Fibroblast of pulmonary artery (primary cell): ENCODE measurements around the gene PLA2G4C.

Experiments used
- DNase-seq: peaks from one replicate; pipeline ENCODE4 v3.0.0-alpha.2; 2010; ENCODE audit warnings: low read depth
- H3K4me3 ChIP-seq: replicated peaks from 2 replicates; pipeline ENCODE4 v1.5.1; 2011; ENCODE audit warnings: low read depth, mild to moderate bottlenecking, control low read depth, low read length, moderate library complexity
- TF ChIP-seq, protein P1 (sequence below): IDR thresholded peaks from 2 replicates; pipeline ENCODE4 v1.5.1; 2011; ENCODE audit warnings: mild to moderate bottlenecking, control low read depth, low read length, inconsistent platforms; ENCODE audit errors: missing control alignments

PLA2G4C gene

GRCh38 chr19:48059331-48059730, 51.3 kb downstream of the PLA2G4C start:
- no peak for DNase-seq
- TF ChIP-seq, protein P1, sequence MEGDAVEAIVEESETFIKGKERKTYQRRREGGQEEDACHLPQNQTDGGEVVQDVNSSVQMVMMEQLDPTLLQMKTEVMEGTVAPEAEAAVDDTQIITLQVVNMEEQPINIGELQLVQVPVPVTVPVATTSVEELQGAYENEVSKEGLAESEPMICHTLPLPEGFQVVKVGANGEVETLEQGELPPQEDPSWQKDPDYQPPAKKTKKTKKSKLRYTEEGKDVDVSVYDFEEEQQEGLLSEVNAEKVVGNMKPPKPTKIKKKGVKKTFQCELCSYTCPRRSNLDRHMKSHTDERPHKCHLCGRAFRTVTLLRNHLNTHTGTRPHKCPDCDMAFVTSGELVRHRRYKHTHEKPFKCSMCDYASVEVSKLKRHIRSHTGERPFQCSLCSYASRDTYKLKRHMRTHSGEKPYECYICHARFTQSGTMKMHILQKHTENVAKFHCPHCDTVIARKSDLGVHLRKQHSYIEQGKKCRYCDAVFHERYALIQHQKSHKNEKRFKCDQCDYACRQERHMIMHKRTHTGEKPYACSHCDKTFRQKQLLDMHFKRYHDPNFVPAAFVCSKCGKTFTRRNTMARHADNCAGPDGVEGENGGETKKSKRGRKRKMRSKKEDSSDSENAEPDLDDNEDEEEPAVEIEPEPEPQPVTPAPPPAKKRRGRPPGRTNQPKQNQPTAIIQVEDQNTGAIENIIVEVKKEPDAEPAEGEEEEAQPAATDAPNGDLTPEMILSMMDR = no peak
- no peak overlapping the region for H3K4me3 ChIP-seq

GRCh38 chr19:48053856-48054255, 56.8 kb downstream of the PLA2G4C start:
- H3K4me3 ChIP-seq = no peak overlapping the region
- DNase-seq = no peak
- TF ChIP-seq, protein P1 = no peak

GRCh38 chr19:48053076-48053475, 57.5 kb downstream of the PLA2G4C start:
- no peak for DNase-seq
- H3K4me3 ChIP-seq = no peak overlapping the region
- TF ChIP-seq, protein P1 = no peak

- TF ChIP-seq, protein P1 = no peak
These were observed 59.1 kb downstream of the PLA2G4C start for GRCh38 chr19:48051335-48052033.

DNA sequence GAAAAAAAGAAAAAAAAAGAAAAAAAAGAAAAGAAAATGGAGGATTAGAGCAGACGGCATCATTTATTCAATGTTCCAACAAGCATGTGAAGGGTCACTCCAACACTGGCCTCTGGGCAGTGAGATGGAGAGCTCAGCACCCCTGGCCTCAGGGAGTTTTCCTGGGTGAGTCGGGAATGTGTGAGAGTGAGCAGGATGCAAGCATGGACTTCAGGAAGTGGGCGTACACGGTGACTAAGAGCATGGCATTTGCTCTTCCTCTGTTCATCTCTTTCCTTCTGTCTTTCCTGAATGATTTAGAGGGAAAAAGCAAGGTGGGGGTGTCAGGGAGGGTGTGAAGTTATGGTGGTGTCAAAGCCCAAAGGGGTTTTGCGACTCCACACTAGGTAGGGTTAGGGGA, 66.1 kb downstream of the PLA2G4C start:
- TF ChIP-seq, protein P1 = no peak
- H3K4me3 ChIP-seq = no peak overlapping the region
- DNase-seq = no peak

More at GRCh38 chr19:48051335-48052033, 59.1 kb downstream of the PLA2G4C start:
- no peak overlapping the region for H3K4me3 ChIP-seq
- no peak for DNase-seq

DNA sequence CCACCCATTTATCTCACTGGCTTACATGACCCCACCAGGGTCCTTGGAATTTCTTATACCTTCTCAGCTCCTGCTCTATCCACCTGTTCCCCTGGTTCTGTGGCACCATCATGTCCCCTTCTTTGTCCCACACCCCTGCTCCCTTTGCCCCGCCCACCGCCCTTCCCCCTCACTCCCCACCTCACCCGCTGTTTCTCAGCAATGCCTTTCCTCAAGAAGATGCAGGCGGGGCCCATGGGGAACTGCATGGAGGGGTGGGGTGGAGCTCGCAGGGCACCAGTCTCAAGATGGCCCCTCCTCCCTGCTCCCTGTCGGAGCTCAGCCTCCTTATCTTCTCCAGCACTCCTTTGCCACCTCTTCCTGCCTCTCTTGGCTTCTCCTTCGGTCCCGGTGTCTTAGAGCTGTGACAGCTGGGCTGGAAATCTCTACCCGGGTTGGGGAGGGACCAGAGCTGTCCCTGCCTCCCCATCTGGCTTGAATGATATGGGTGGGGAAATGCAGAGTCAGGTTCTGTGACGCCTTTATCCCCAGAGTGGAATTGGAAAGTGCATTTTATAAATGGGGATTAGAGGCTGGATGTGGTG, 66.8 kb downstream of the PLA2G4C start, which contains the start of gene CABP5:
TSS of gene CABP5 (minus strand) at position 405 of the 584 bp plus-strand sequence. CDS start at position 248, 157 bp downstream.
- no peak for DNase-seq
- H3K4me3 ChIP-seq = no peak within 1 kb of the TSS
- TF ChIP-seq, protein P1 = no peak
